Cardiac septum (tissue), 1 donor: ENCODE data around the gene ZC3H4. TPM values are rescaled to one million over a fixed set of nuclear protein-coding genes. Genes with fewer than 3 reads are reported as not detected.

Source experiments
- DNase-seq: peaks from one replicate; pipeline ENCODE4 v3.0.0-alpha.2; 2020; ENCODE audit warnings: low spot score
- intact Hi-C: fragments of 100-400 bp; cut with DNase I; formaldehyde crosslinking; loops from one replicate; pipeline ENCODE4 v1.14.0; 2022
- long read RNA-seq: library from polyadenylated mRNA; unstranded; transcript quantifications from one replicate; pipeline ENCODE4 v2.0.0, GENCODE V29; 2021
- total RNA-seq: library from RNA; stranded (reverse); fragmentation: NEBNext Ultra II Directional; extraction: Animal tissue kit (Norgen Biotek cat#: 25700); gene quantifications from one replicate; pipeline ENCODE4 v1.2.1, GENCODE V29; 2021
- donor health status: DM: no; HTN: no; CAD: no.

ZC3H4 gene
- 28.1 TPM for total RNA-seq
- long read RNA-seq, partial matches to known transcripts: 1 of 31 reads
- long read RNA-seq, other reads (novel, unspliced or antisense): 30 of 31 reads

DNA sequence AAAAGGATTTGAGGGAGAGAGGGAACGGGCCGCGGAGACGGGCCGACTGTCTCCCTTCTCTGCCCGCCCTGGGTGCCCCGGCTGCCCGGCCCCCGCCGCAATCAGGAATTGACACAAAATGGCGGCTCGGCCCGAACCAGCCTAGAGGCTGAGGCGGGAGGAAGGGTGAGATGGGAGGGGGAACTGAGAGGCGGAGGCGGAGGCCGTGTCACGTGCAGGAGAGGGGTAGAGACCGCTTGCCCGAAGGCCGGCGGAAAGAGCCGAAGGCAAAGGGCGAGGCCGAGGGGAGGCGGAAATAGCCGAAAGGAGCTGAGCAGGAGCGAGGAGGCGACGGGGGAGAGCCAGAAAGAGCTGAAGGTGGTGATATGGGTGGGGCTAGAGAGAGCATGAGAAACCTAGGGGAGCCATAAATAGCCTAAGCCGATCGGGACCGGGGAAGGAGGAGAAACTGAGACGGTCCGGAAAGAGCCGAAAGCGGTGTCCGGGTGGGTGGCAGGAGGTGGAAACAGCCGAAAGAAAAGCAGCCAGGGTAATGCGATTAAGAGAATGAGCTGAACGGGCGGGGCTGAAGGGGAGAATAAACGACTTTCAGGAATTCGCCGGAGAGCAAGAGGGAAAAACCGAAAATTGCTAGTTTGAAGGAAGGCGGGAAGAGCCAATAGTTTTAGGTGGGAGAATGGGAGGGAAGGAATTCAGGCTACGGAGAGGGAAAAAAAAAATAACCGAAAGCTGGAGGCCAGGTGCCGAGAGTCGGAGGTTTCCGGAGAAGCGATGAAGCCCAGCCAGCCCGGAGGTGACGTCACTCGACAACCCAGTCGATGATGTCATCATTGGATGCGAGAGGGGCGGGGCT lies at the start of gene ZC3H4:
ZC3H4 (minus strand) TSS at position 780 of the 853 bp plus-strand sequence. CDS start 1,192 bp downstream, outside the sequence.
- peak; percentile 100 for DNase-seq
- intact Hi-C loops: loop anchor here (2.0 to 5.0 kb wide), 2 partner anchors 16 to 256 kb away; no protein-coding TSS in a partner anchor

DNA sequence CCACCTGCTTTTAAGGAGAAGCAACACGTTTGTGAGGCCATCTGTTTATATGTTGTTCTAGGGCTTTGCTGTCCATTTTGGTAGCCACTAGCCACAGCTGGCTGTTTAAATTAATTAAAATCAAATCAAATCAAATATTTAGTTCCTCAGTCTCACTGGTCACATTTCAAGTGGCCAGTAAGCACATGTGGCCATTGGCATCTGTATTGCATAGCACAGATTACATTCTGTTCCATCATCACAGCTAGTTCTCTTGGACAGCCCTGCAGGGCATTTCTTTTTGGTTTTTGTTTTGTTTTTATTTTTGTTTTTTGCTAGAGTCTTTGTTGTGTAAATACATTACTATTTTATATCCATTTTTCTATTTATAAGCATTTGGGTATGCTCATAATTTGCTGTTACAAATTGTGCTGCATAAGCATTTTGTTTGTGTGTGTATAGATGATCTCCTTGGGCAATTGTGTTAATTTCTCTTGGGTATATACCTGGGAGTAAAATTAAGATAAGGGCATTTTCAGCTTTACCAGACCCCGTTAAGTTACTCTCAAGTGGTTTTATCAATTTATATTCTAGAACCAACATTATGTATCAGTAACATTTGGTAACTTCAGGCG lies 48.4 kb upstream of the ZC3H4 start:
- intact Hi-C loops: no loop called here
- no peak for DNase-seq

DNA sequence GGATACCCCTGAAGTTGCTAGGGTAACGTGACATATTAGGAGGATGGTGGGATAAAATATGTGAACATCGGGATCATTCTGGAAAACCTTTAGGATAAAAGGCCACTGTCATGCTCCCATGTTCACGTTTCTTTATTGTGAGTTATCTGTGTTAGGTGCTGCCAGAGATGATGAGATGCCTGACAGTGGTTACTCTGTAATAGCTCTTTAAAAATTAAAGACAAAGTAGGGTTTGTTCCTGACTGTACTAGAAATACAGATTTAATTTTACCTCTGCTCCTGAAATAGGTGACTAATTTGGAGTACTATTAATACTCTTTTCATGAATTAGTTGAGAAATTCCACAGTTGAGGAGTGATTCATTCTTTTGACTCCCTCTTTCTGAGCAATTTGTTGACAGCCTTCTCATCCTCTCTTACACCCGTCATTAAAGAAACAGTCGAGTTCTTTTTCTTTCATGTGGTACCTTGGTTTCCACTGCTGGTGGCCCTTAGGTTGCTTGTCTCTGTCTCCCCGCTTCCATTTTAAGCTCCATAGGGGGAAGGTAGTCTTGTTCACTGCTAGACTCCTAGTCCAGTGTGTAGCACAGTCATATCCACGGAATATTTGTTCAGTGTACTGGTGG lies 45.4 kb upstream of the ZC3H4 start:
- no peak for DNase-seq
- intact Hi-C loops: loop anchor here (5.0 kb wide), 2 partner anchors 33 to 53 kb away; no protein-coding TSS in a partner anchor

DNA sequence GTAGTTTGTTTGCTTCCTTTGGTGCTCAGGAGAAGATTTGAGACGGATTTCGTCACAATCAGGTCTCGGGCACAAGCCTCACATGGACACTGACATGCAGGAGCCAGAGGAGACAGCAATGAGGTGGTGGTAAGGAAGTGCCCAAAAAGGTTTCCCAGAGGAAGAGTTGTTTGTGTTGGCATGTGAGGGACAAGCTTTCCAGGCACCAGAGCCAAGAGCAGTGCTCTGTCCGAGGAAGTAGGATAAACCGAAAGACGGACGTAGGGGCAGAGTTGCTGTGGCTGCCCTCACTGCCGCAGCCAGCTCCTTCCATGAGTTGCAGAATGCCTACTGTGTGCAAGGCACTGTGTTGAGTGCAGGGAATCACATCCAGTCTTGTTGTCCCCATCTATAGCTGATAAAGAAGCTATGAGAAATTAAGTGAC lies 44.8 kb upstream of the ZC3H4 start:
- no peak for DNase-seq
- intact Hi-C loops: loop anchor here (5.0 kb wide), 2 partner anchors 34 to 54 kb away; no protein-coding TSS in a partner anchor

DNA sequence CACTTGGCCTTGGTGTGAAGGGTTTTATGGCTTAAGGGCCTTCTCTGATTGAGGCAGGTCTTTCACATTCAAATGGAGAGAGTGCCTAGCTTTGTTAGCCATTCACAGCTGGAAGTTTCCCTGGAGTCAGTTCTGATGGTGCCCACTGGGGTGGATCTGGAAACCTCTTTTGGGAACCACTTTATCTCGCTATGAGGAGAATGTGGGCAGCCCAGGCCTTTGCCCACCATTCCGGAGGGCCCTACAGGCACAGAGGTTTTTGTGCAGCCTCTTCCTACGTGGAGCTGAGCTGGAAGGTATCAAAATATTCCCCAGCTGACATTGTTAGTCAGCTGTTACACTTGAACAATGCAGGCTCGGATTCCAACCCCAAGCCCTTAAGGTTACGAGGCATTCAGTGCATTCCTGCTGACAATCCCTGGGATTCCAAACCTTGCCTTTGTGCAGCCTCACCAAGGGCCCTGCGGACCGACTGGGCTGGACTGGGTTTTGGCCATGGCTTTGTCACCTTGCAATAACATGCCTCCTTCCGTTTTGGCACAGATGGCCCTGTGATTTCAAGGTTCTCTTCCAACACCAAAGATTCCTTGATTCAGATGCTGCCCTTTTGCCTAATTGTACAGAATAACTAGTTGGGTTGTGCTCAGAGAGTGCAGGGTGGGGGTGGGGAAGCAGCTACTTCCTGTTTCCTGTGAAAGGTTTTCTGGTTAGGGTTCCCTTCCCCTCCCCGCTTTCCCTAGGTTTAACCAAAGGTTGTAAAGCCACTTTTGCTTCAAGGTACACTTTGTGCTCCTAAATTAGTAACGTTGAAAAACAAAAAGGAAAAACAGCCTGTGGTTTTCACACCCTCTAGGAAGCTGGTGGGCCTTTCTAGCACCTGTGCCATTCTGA lies 44.1 kb upstream of the ZC3H4 start:
- peak; percentile 78 for DNase-seq
- intact Hi-C loops: loop anchor here (5.0 kb wide), 2 partner anchors 35 to 55 kb away; no protein-coding TSS in a partner anchor

DNA sequence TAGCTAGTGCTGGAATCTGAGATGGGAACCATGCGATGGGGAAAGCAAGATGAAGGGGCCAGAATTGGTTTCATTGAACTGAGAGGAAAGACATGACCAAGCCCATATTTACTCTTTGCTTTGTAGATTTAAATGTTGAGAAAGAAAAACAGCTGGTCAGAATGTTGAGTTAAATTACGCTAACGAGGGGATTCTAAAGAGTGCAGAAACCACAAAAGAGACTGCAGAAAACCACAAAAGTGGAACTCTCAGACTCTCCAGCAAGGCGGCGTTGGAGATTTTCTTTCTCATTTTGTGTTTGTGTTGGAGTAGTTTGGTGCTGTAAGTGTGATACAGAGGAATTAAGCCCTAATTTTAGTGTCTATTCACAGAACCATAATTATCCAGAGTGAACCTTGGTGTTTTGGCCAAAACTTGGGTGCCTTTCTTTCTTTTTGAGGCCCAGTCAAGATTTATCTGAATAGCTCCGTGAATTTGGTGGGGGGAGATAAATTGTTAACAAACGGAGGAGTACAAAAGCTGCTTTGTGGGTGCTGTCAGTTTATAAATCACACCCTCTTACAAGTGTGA lies 43.4 kb upstream of the ZC3H4 start:
- intact Hi-C loops: loop anchor here (5.0 kb wide), 2 partner anchors 35 to 55 kb away; no protein-coding TSS in a partner anchor
- no peak for DNase-seq

DNA sequence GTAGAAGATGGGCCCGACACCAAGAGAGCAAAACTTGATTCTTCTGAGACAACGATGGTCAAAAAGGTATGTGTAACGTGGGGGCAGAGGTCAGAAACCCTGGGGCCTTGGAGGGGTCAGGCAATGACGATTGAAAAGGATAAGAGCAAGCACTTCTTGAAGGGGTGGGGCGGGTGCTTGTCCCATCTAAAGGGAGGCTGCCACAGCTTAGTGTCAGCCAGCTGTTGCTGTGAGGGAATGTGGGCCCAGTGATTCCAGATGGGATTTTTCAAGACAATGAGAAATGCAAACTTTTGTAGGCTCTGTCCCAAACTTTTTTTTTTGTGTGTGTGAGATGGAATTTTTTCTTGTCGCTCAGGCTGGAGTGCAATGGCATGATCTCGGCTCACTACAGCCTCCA lies 41.6 kb upstream of the ZC3H4 start:
- intact Hi-C loops: loop anchor here (5.0 kb wide), 2 partner anchors 37 to 57 kb away; no protein-coding TSS in a partner anchor
- DNase-seq: no peak

DNA sequence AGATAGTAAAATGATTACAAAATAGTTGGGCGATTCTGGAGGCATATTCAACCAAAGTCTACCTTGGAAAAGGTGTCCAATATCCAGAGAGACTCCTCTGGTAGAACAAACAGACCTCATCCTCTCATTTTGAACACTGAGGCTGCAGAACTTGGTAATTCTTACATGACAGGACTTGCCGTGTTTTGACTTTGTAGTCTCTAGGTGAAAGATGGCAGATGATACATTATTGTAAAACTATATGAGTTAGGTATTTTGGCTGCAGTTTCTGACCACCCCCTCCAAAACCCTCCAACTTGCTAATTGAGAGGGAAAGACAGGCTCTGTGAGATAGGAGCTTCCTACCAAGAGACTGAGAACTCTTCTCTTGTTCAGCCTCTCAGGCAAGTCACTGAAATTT lies 39.7 kb upstream of the ZC3H4 start:
- intact Hi-C loops: no loop called here
- DNase-seq: no peak

DNA sequence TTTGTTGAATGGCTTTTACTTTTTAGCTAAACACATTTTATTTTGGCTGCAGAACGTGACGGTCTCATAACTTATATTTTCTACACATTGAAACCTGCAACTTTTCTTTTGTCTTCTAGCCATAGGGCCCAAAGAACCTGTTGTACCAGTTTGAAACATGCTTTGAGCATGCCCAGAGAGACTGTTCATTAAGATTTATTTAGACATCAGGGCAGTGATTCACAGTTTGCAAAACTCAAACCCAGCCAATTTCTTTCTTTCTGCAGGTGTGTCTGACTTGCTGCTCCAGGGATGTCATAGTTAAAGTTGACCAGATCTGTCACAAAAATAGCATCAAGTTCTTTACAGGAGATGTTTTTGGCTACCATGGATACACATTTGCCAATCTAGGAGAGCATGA lies 39.1 kb upstream of the ZC3H4 start:
- DNase-seq: no peak
- intact Hi-C loops: no loop called here

DNA sequence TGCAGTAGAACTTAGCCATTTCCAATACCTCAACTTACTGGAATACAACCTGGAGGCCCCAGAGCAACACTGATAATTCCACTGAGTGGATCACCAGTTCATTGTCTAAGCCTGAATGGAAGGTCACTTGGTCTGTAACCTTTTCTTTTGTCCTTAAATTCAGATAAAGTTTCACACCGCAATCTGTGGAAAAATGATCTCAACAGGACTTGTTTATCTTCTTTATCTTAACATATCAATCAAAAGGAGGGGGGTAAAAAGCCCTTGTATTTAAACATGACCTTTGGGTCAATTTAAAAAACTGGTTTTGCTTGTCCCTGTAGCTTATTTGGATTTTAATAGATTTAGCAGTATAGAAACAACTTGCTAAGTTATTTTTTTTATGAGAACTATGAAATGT lies 38.6 kb upstream of the ZC3H4 start:
- no peak for DNase-seq
- intact Hi-C loops: no loop called here

DNA sequence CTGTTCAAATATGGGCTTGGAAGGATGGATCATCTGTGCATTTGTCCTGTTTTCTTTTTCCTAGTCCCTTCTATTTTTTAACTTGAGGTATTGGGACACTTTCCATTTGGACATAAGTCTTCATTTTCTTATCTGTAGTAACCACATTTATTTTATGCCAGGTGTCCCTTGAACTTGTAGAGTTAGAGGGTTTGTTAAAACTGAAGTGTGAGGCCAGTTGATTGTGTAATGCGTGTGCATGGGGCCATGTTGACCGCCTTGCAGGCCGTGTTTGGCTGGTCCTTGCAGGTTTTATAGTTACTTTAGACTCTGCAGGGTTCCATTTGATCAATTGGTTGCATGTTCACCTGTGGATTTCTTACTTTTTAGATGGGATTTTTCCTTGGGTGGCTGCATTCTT lies 38.1 kb upstream of the ZC3H4 start:
- intact Hi-C loops: no loop called here
- no peak for DNase-seq

DNA sequence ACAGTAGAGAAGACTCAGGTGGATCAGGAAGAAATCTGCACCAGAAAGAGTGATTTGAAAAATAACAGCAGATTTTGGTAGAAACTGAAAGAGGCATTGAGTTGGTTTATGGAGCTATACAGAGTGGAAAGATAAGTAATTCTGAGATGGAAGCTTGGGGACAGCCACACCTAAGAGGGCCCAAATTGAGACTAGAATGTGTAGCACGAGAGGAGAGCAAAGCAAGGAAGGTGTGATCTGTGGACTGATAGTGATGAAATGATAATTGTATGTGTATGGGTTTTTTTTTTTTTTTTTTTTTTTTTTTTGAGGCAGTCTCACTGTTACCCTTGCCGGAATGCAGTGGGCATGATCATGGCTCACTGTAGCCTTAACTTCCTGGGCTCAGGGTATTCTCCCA lies 33.3 kb upstream of the ZC3H4 start:
- DNase-seq: no peak
- intact Hi-C loops: no loop called here

DNA sequence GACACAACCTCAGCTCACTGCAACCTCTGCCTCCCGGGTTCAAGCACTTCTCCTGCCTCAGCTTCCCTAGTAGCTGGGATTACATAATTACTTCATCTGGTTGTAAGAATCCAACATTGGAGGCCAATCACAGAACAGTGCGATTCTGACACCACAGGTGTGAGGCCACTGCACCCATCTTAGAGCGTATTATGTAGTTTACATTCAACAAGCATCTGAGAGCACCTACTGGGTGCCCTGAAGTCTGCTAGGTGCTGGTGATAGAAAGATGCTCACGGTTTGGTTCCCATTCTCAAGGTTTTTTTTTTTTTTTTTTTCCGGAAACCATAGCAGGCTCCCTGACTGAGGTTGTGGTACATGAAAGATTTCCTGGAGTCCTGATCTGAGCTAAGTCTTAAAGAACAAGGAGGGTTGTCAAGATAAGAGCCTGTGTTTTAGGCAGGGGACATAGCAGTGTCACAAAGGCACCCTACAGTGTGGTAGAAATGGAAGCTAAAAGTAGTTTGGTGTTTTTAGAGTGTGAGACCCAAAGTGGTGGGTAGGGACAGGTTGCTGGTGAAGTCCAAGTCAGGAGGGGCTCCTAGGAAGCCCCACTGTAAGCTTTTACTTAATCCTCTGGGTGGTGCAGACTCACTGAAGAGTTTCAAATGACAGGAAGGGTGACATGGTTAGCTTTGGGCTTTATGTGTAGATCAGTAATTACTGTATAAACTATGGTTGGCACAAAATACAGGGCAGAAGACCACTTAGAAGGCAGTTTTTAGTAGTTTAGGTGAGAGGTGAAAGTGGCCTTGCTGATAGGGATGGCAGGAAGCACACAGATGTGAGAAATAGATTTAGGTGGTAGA lies 32.3 kb upstream of the ZC3H4 start:
- DNase-seq: no peak
- intact Hi-C loops: no loop called here

DNA sequence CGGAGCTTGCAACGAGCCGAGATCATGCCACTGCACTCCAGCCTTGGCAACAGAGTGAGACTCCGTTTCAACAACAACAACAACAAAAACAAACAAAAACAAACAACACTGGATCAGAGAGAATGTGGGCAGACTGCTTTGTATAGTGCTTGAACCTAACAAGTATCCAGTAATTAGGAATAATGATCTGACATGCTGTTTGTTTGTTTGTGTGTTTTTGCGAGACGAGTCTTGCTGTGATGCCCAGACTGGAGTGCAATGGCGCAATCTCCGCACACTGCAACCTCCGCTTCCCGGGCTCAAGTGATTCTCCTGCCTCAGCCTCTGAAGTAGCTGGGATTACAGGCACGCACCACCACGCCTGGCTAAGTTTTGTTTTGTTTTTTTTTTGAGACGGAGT lies 31.1 kb upstream of the ZC3H4 start:
- no peak for DNase-seq
- intact Hi-C loops: no loop called here

DNA sequence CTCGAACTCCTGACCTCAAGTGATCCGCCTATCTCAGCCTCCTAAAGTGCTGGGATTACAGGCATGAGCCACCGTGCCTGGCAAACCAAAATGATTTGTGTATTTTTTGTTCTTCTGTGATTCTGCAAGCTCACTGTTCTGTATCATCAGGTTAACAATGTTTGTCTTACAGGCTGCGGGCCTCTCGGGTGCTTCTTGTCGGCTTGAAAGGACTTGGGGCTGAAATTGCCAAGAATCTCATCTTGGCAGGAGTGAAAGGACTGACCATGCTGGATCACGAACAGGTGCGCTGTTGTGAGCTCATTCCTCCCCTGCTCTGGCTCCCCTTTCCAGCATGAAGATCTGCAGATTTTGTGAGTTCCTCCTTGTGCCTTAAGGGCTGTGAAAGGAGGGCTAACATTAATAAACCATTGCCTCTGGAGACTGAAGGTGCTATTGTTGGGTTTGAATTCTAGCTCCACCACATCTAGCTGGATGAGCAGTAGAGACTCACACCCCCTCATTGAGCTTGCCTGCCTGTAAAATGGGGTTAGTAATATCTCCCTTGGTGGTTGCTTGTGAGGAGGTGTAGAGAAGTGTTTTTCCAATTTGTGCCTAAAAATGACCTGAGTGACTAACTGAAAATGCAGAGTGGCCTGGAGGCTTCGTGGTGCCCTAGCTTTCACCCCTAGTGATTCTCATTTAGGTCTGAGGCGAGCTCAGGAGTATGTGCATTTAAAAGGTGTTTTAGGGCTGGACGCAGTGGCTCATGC lies 29.9 kb upstream of the ZC3H4 start:
- intact Hi-C loops: no loop called here
- no peak for DNase-seq

DNA sequence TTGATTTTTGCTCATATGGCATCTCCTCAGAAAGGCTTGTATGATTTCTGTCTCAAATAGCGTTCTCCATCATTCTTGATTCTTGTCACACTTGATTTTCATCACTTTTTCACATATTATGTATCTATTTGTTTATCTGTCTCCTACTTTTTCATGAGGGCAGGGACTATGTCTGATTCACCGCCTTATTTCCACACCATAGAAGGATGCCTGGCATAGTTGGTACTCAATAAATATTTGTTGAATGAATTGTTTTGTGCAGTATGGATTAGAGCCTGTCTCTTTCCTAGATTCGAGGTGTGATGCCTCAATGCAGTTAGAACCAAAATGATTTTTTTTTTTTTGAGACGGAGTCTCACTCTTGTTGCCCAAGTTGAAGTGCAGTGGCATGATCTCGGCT lies 29.2 kb upstream of the ZC3H4 start:
- no peak for DNase-seq
- intact Hi-C loops: no loop called here

DNA sequence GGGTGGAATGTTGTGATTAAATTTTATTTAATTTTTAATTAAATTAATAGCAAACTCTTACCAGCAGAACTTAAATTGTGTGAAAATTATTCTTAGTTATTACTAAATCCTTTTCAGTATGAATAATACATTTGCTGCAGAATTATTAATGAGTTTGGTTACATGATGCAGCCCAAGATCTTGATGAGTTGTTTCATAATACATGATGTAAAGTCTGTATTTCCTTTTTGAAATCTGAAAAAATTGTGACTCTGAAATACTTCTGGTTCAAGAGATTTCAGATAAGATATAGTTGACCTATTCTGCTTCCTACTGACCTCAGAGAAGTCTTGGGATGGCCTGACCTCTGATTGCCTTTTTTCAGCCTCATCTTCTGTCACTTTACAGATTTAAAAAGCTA lies 28.1 kb upstream of the ZC3H4 start:
- DNase-seq: no peak
- intact Hi-C loops: no loop called here
